Activated CD4-positive, alpha-beta memory T cell treated with anti-CD3 and anti-CD28 coated beads for 36 hours (primary cell): Measurements from ENCODE around the gene FHDC1. TPM values are rescaled to one million over a fixed set of nuclear protein-coding genes. Genes with fewer than 3 reads are reported as not detected.

Experiments
- CTCF ChIA-PET: fragments of 350-600 bp; sonication (Branson Sonifier 250); formaldehyde crosslinking; loops from one replicate; lab custom pipeline; 2021; ENCODE audit warnings: antibody characterized with exemption, inconsistent platforms; lab: Charles Lee
- POLR2A ChIA-PET: fragments of 350-600 bp; sonication (Branson Sonifier 250); formaldehyde crosslinking; loops from one replicate; lab custom pipeline; 2021; ENCODE audit warnings: antibody characterized with exemption; lab: Charles Lee
- DNase-seq: peaks from one replicate; pipeline ENCODE4 v3.0.0-alpha.2; 2020
- H3K27ac Mint-ChIP-seq: one replicate; pipeline ENCODE4 v1.8.0; 2021; ENCODE audit warnings: mixed read lengths
- H3K27me3 Mint-ChIP-seq: one replicate; pipeline ENCODE4 v1.8.0; 2021; ENCODE audit warnings: mixed read lengths
- H3K36me3 Mint-ChIP-seq: one replicate; pipeline ENCODE4 v1.8.0; 2021; ENCODE audit warnings: mixed read lengths
- H3K4me1 Mint-ChIP-seq: one replicate; pipeline ENCODE4 v1.8.0; 2021; ENCODE audit warnings: low read depth, mixed read lengths
- H3K4me3 Mint-ChIP-seq: one replicate; pipeline ENCODE4 v1.8.0; 2021; ENCODE audit warnings: mild to moderate bottlenecking, mixed read lengths
- H3K9me3 Mint-ChIP-seq: one replicate; pipeline ENCODE4 v1.8.0; 2021; ENCODE audit warnings: mixed read lengths
- intact Hi-C: fragments of 100-400 bp; cut with micrococcal nuclease; formaldehyde crosslinking; loops from one replicate; pipeline ENCODE4 v1.15.1; 2023
- total RNA-seq, 2 experiments: library from RNA; stranded (reverse); gene quantifications; one replicate each; pipeline ENCODE4 v1.2.3, GENCODE V29; 2021

The FHDC1 gene
- total RNA-seq, 2 experiments from 2014 or later: 0.07 TPM

- no peak for DNase-seq
- no peak overlapping the region for H3K27ac Mint-ChIP-seq
- no peaks in the 10 kb centered on the region for H3K36me3 Mint-ChIP-seq
- no peaks in the 10 kb centered on the region for H3K9me3 Mint-ChIP-seq
- no peak overlapping the region for H3K4me3 Mint-ChIP-seq
- CTCF ChIA-PET: interaction anchor here (1.4 kb wide), 1 partner anchor 123 kb away, joined by 3 read pairs; no protein-coding TSS in a partner anchor
- no peaks in the 10 kb centered on the region for H3K4me1 Mint-ChIP-seq
- POLR2A ChIA-PET: no interaction called here
- intact Hi-C loops: no loop called here
- peaks cover 2% of the 10 kb centered on the region for H3K27me3 Mint-ChIP-seq
Observed at GRCh38 chr4:153004081-153004850, 68.1 kb downstream of the FHDC1 start.

GRCh38 chr4:153005899-153006381 lies 69.8 kb downstream of the FHDC1 start:
- no peak for DNase-seq
- no peaks in the 10 kb centered on the region for H3K36me3 Mint-ChIP-seq
- POLR2A ChIA-PET: no interaction called here
- CTCF ChIA-PET: interaction anchor here (0.9 to 1.6 kb wide), 2 partner anchors 122 to 157 kb away, joined by 3 read pairs; no protein-coding TSS in a partner anchor
- H3K9me3 Mint-ChIP-seq: no peaks in the 10 kb centered on the region
- no peaks in the 10 kb centered on the region for H3K4me1 Mint-ChIP-seq
- intact Hi-C loops: no loop called here
- H3K27ac Mint-ChIP-seq: no peak overlapping the region
- H3K4me3 Mint-ChIP-seq: no peak overlapping the region
- peaks cover 1% of the 10 kb centered on the region for H3K27me3 Mint-ChIP-seq

- H3K36me3 Mint-ChIP-seq: no peaks in the 10 kb centered on the region
- ChIA-PET POLR2A (no interaction called here), CTCF (no interaction called here)
Observed at GRCh38 chr4:153008578-153009199, 72.6 kb downstream of the FHDC1 start.

GRCh38 chr4:153010146-153010545 lies 74.0 kb downstream of the FHDC1 start:
- no peak overlapping the region for H3K27ac Mint-ChIP-seq
- DNase-seq: no peak
- intact Hi-C loops: no loop called here

More at GRCh38 chr4:153008578-153009199, 72.6 kb downstream of the FHDC1 start:
- no peaks in the 10 kb centered on the region for H3K4me1 Mint-ChIP-seq
- H3K27me3 Mint-ChIP-seq: peaks cover 1% of the 10 kb centered on the region
- no peak for DNase-seq
- no peak overlapping the region for H3K27ac Mint-ChIP-seq
- intact Hi-C loops: no loop called here
- H3K9me3 Mint-ChIP-seq: no peaks in the 10 kb centered on the region
- H3K4me3 Mint-ChIP-seq: no peak overlapping the region

GRCh38 chr4:153013202-153013977 lies 77.3 kb downstream of the FHDC1 start:
- POLR2A ChIA-PET: no interaction called here
- Mint-ChIP-seq H3K36me3 (no peaks in the 10 kb centered on the region), H3K9me3 (no peaks in the 10 kb centered on the region), H3K4me1 (no peaks in the 10 kb centered on the region), H3K27ac (no peak overlapping the region), H3K27me3 (no peaks in the 10 kb centered on the region), H3K4me3 (no peak overlapping the region)
- intact Hi-C loops: no loop called here
- CTCF ChIA-PET: interaction anchor here (1.2 kb wide), 1 partner anchor 72 kb away, joined by 4 read pairs; no protein-coding TSS in a partner anchor
- DNase-seq: no peak

More at GRCh38 chr4:153010146-153010545, 74.0 kb downstream of the FHDC1 start:
- POLR2A ChIA-PET: no interaction called here
- Mint-ChIP-seq H3K27me3 (no peaks in the 10 kb centered on the region), H3K4me1 (no peaks in the 10 kb centered on the region), H3K36me3 (no peaks in the 10 kb centered on the region), H3K9me3 (no peaks in the 10 kb centered on the region), H3K4me3 (no peak overlapping the region)
- CTCF ChIA-PET: no interaction called here

GRCh38 chr4:153014460-153014859 lies 78.3 kb downstream of the FHDC1 start:
- POLR2A ChIA-PET: no interaction called here
- intact Hi-C loops: no loop called here
- CTCF ChIA-PET: no interaction called here
- no peaks in the 10 kb centered on the region for H3K4me1 Mint-ChIP-seq
- no peaks in the 10 kb centered on the region for H3K9me3 Mint-ChIP-seq
- DNase-seq: no peak
- no peaks in the 10 kb centered on the region for H3K36me3 Mint-ChIP-seq
- H3K27me3 Mint-ChIP-seq: no peaks in the 10 kb centered on the region
- H3K27ac Mint-ChIP-seq: no peak overlapping the region
- H3K4me3 Mint-ChIP-seq: no peak overlapping the region

- H3K27ac Mint-ChIP-seq: no peak overlapping the region
- no peaks in the 10 kb centered on the region for H3K9me3 Mint-ChIP-seq
- ChIA-PET POLR2A (no interaction called here), CTCF (no interaction called here)
- no peaks in the 10 kb centered on the region for H3K4me1 Mint-ChIP-seq
- DNase-seq: no peak
- no peaks in the 10 kb centered on the region for H3K27me3 Mint-ChIP-seq
- no peaks in the 10 kb centered on the region for H3K36me3 Mint-ChIP-seq
- intact Hi-C loops: no loop called here
- H3K4me3 Mint-ChIP-seq: no peak overlapping the region
Observed at GRCh38 chr4:153016592-153016991, 80.5 kb downstream of the FHDC1 start.

- no peak for DNase-seq
- H3K27me3 Mint-ChIP-seq: no peaks in the 10 kb centered on the region
- no peaks in the 10 kb centered on the region for H3K9me3 Mint-ChIP-seq
- H3K4me1 Mint-ChIP-seq: no peaks in the 10 kb centered on the region
- no peaks in the 10 kb centered on the region for H3K36me3 Mint-ChIP-seq
- H3K4me3 Mint-ChIP-seq: no peak overlapping the region
- intact Hi-C loops: no loop called here
- H3K27ac Mint-ChIP-seq: no peak overlapping the region
- ChIA-PET POLR2A (no interaction called here), CTCF (no interaction called here)
Observed at GRCh38 chr4:153018031-153018430, 81.9 kb downstream of the FHDC1 start.

GRCh38 chr4:153018684-153019083 lies 82.6 kb downstream of the FHDC1 start:
- Mint-ChIP-seq H3K27ac (no peak overlapping the region), H3K27me3 (no peaks in the 10 kb centered on the region), H3K4me1 (no peaks in the 10 kb centered on the region), H3K4me3 (no peak overlapping the region), H3K9me3 (no peaks in the 10 kb centered on the region), H3K36me3 (no peaks in the 10 kb centered on the region)
- no peak for DNase-seq
- intact Hi-C loops: no loop called here
- CTCF ChIA-PET: no interaction called here
- POLR2A ChIA-PET: no interaction called here

GRCh38 chr4:153019906-153020305 lies 83.8 kb downstream of the FHDC1 start:
- ChIA-PET CTCF (interaction anchor here (1.5 kb wide), 1 partner anchor 65 kb away, joined by 4 read pairs; no protein-coding TSS in a partner anchor), POLR2A (no interaction called here)
- no peaks in the 10 kb centered on the region for H3K36me3 Mint-ChIP-seq
- H3K9me3 Mint-ChIP-seq: no peaks in the 10 kb centered on the region
- H3K4me3 Mint-ChIP-seq: no peak overlapping the region
- intact Hi-C loops: no loop called here
- H3K27ac Mint-ChIP-seq: no peak overlapping the region
- DNase-seq: no peak
- no peaks in the 10 kb centered on the region for H3K27me3 Mint-ChIP-seq
- no peaks in the 10 kb centered on the region for H3K4me1 Mint-ChIP-seq

GRCh38 chr4:153020457-153020856 lies 84.3 kb downstream of the FHDC1 start:
- H3K4me1 Mint-ChIP-seq: no peaks in the 10 kb centered on the region
- ChIA-PET POLR2A (no interaction called here), CTCF (interaction anchor here (1.5 kb wide), 1 partner anchor 65 kb away, joined by 4 read pairs; no protein-coding TSS in a partner anchor)
- no peaks in the 10 kb centered on the region for H3K9me3 Mint-ChIP-seq
- no peak for DNase-seq
- H3K4me3 Mint-ChIP-seq: no peak overlapping the region
- H3K27me3 Mint-ChIP-seq: no peaks in the 10 kb centered on the region
- H3K36me3 Mint-ChIP-seq: no peaks in the 10 kb centered on the region
- intact Hi-C loops: no loop called here
- H3K27ac Mint-ChIP-seq: no peak overlapping the region

GRCh38 chr4:153021276-153021675 lies 85.2 kb downstream of the FHDC1 start:
- Mint-ChIP-seq H3K9me3 (no peaks in the 10 kb centered on the region), H3K4me3 (no peak overlapping the region), H3K36me3 (no peaks in the 10 kb centered on the region), H3K27ac (no peak overlapping the region), H3K4me1 (no peaks in the 10 kb centered on the region), H3K27me3 (no peaks in the 10 kb centered on the region)
- intact Hi-C loops: no loop called here
- ChIA-PET POLR2A (no interaction called here), CTCF (interaction anchor here (1.5 kb wide), 1 partner anchor 64 kb away, joined by 4 read pairs; no protein-coding TSS in a partner anchor)
- no peak for DNase-seq
